GM12873 (cell line): ENCODE measurements around the gene SLC25A18.

ENCODE experiments used
- TF ChIP-seq, protein P1 (sequence below): IDR thresholded peaks from 2 replicates; pipeline ENCODE4 v1.5.1; 2012; ENCODE audit warnings: low read depth, mild to moderate bottlenecking, moderate library complexity, low read length, control low read depth; ENCODE audit not compliant: insufficient read depth; ENCODE audit errors: missing control alignments

SLC25A18 gene

DNA sequence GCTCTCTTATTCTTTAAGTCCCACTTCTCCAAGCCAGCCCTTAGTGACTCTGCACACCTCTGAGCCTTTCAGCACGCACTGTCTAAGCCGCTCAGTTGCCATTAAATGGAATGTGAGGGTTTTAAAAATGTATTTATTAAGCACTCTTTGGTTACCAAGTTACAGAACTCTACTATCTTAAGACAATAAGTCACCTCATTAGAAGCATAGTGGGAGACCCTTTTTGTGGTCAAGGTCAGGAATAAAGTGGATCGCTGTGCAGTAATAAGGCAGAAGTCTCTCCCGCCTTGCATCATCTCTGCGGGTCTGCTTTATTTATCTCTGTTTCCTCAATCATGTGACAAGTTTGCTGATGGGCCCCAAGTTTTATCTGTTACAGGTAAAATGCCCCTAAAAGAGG lies 11.9 kb downstream of the SLC25A18 start:
- TF ChIP-seq, protein P1, sequence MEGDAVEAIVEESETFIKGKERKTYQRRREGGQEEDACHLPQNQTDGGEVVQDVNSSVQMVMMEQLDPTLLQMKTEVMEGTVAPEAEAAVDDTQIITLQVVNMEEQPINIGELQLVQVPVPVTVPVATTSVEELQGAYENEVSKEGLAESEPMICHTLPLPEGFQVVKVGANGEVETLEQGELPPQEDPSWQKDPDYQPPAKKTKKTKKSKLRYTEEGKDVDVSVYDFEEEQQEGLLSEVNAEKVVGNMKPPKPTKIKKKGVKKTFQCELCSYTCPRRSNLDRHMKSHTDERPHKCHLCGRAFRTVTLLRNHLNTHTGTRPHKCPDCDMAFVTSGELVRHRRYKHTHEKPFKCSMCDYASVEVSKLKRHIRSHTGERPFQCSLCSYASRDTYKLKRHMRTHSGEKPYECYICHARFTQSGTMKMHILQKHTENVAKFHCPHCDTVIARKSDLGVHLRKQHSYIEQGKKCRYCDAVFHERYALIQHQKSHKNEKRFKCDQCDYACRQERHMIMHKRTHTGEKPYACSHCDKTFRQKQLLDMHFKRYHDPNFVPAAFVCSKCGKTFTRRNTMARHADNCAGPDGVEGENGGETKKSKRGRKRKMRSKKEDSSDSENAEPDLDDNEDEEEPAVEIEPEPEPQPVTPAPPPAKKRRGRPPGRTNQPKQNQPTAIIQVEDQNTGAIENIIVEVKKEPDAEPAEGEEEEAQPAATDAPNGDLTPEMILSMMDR, result no peak

GRCh38 chr22:17575681-17576080 lies 12.4 kb downstream of the SLC25A18 start:
- TF ChIP-seq, protein P1, result no peak

GRCh38 chr22:17576470-17576869 lies 13.2 kb downstream of the SLC25A18 start:
- TF ChIP-seq, protein P1, result no peak

GRCh38 chr22:17578136-17578754 lies 14.9 kb downstream of the SLC25A18 start:
- TF ChIP-seq, protein P1, result no peak

DNA sequence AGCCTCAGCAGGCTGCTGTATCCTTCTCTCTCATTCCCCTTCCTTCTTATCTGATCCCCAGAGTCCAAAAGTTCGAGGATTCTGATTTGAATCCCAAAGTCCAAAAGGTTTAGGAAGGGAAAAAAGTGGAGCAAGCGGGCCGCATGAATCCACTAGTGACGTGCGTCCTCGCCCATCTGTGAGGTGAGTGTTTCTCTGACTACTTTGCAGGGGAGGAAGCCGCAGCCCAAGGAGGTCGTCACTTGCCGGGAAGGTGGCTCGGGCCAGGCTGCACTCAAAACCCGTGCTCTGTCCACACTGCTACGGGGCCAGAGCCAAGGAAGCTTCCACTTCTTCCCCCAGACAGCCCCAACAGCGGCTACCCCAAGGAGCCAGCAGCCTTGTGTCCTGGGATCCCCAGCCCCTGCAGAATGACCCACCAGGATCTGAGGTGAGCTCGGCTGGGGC lies 16.3 kb downstream of the SLC25A18 start:
- TF ChIP-seq, protein P1, result no peak

GRCh38 chr22:17580441-17581031 lies 17.2 kb downstream of the SLC25A18 start:
- TF ChIP-seq, protein P1, result no peak

DNA sequence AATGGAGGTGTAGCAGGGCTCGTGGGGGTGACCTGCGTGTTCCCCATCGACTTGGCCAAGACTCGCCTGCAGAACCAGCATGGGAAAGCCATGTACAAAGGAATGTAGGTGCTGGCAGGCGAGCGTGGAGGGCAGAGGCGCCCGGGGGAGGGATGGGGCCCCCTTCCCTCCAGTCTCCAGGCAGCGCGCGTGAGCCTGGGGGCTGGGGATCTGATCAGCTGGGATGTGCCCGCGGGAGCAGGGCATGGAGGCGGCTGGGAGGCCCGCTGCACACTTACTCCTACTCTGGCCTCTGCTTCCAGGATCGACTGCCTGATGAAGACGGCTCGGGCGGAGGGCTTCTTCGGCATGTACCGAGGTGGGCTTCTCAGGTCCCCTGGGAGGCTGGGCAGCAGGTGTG lies 17.8 kb downstream of the SLC25A18 start:
- TF ChIP-seq, protein P1, result no peak
